ENCODE data around the gene COMT.

The COMT gene

DNA sequence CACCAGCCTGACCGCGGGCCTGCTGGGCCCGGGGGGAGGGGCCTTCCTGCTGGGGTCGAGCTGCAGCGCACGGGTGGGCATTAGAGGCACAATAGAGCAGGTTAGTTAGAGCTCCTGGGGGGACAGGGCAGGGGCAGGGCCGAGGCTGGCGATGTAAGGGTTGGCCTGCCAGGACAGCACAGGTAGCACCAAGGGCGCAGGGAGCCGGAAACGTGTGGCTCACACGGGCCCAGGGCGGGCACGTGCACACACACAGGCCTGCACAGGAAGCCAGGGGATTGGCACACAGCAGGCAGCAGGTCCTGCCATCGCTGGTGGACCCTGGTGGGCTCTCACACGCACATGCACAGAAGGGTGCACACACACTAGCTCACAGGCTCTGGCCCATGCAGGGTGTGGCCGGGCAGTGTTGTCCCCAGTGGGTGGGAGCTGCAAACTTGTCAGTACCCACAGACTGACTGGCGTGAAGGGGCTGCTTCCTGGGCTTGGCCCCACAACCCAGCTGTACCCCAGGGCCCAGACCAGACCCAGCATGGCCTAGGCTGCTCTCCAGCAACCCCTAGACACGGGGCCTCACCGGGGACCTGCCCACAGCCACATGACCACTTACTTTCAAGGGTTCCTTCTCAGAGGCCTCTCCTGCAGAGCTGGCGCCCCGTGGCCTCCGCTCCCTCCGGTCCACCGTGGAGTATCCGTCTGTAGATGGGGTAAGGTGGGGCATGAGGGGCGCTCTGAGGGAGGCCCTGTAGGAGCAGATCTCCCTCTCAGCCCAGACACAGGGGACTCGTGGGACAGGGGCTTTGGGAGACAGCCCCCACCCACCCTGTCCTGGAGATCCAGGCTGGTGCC is 29.9 kb downstream of the COMT start:
- H3K36me3 ChIP-seq (ENCODE audit: control insufficient read depth in 1 of 2, insufficient read depth in 2 of 2, low read length in 2 of 2), result peaks cover 11 to 28% of the 10 kb centered on the region in 2 donors
- H3K9me3 ChIP-seq (ENCODE audit: control insufficient read depth in 1 of 2, low read length in 2 of 2), result no peaks in the 10 kb centered on the region
- no peak overlapping the region for H3K9ac ChIP-seq (ENCODE audit: low read depth in 1 of 2, low read length in 2 of 2)
- no peak overlapping the region for H3K27ac ChIP-seq (ENCODE audit: low read depth, low read length)
- no peak overlapping the region for H3K4me3 ChIP-seq (ENCODE audit: low read depth in 1 of 2, low read length in 2 of 2)
- H3K27me3 ChIP-seq (ENCODE audit: control insufficient read depth in 1 of 2, insufficient read depth in 2 of 2, low read length in 2 of 2), result no peaks in the 10 kb centered on the region
- peaks cover 7 to 11% of the 10 kb centered on the region in 2 donors for H3K4me1 ChIP-seq (ENCODE audit: control insufficient read depth in 1 of 2, insufficient read depth in 2 of 2, low read length in 2 of 2)

GRCh38 chr22:19972251-19972650 is 30.7 kb downstream of the COMT start:
- H3K9me3 ChIP-seq (ENCODE audit: control insufficient read depth in 1 of 2, low read length in 2 of 2), result no peaks in the 10 kb centered on the region
- peaks cover 11 to 21% of the 10 kb centered on the region in 2 donors for H3K36me3 ChIP-seq (ENCODE audit: control insufficient read depth in 1 of 2, insufficient read depth in 2 of 2, low read length in 2 of 2)
- H3K4me3 ChIP-seq (ENCODE audit: low read depth in 1 of 2, low read length in 2 of 2), result no peak overlapping the region
- H3K27me3 ChIP-seq (ENCODE audit: control insufficient read depth in 1 of 2, insufficient read depth in 2 of 2, low read length in 2 of 2), result no peaks in the 10 kb centered on the region
- H3K9ac ChIP-seq (ENCODE audit: low read depth in 1 of 2, low read length in 2 of 2), result no peak overlapping the region
- peaks cover 7 to 11% of the 10 kb centered on the region in 2 donors for H3K4me1 ChIP-seq (ENCODE audit: control insufficient read depth in 1 of 2, insufficient read depth in 2 of 2, low read length in 2 of 2)
- no peak overlapping the region for H3K27ac ChIP-seq (ENCODE audit: low read depth, low read length)

- Histone ChIP-seq H3K4me3 (ENCODE audit: low read depth in 1 of 2, low read length in 2 of 2) (no peak overlapping the region), H3K27me3 (ENCODE audit: control insufficient read depth in 1 of 2, insufficient read depth in 2 of 2, low read length in 2 of 2) (no peaks in the 10 kb centered on the region), H3K9me3 (ENCODE audit: control insufficient read depth in 1 of 2, low read length in 2 of 2) (no peaks in the 10 kb centered on the region), H3K9ac (ENCODE audit: low read depth in 1 of 2, low read length in 2 of 2) (no peak overlapping the region), H3K36me3 (ENCODE audit: control insufficient read depth in 1 of 2, insufficient read depth in 2 of 2, low read length in 2 of 2) (peaks cover 6 to 16% of the 10 kb centered on the region in 2 donors), H3K4me1 (ENCODE audit: control insufficient read depth in 1 of 2, insufficient read depth in 2 of 2, low read length in 2 of 2) (peaks cover 7 to 11% of the 10 kb centered on the region in 2 donors), H3K27ac (ENCODE audit: low read depth, low read length) (no peak overlapping the region)
These were observed 31.3 kb downstream of the COMT start for GRCh38 chr22:19972652-19973550.

DNA sequence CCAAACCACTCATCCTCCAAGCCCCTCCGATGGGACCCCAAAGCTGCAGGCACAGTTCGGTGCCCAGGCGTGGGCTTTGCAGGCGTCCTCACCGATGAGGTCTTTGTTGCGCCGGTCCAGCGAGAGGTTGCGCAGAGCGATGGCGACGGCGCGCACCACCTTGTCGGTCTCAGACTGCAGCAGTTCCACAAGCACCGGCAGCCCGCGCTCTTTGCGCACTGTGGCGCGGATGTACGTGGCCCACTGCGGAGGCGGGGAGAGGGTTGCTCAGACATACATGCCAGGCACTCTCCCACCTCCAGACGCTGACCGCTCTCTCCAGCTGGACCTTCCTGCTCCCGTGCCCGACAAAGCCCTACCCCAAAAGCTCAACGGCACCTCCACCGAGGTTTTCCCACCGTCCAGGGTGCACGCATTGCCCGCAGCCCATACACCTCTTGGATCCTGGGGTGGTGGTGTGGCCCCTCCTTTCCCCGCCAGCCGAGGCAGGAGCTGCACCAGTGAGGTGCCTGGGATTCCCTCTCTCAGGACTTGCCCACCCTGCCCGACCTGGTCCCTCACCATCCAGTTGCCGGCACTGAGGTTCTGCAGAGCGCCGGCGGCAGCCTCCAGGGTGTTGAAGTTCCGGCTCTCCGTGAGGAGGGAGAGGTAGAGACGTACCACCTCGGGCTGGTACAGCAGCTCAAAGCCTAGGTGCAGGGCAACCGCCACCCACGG is 32.1 kb downstream of the COMT start:
- Histone ChIP-seq H3K4me3 (ENCODE audit: low read depth in 1 of 2, low read length in 2 of 2) (no peak overlapping the region), H3K27ac (ENCODE audit: low read depth, low read length) (no peak overlapping the region), H3K27me3 (ENCODE audit: control insufficient read depth in 1 of 2, insufficient read depth in 2 of 2, low read length in 2 of 2) (no peaks in the 10 kb centered on the region), H3K36me3 (ENCODE audit: control insufficient read depth in 1 of 2, insufficient read depth in 2 of 2, low read length in 2 of 2) (peaks cover 3 to 8% of the 10 kb centered on the region in 2 donors), H3K4me1 (ENCODE audit: control insufficient read depth in 1 of 2, insufficient read depth in 2 of 2, low read length in 2 of 2) (peaks cover 7 to 11% of the 10 kb centered on the region in 2 donors), H3K9ac (ENCODE audit: low read depth in 1 of 2, low read length in 2 of 2) (no peak overlapping the region), H3K9me3 (ENCODE audit: control insufficient read depth in 1 of 2, low read length in 2 of 2) (no peaks in the 10 kb centered on the region)

GRCh38 chr22:19974268-19974861 is 32.8 kb downstream of the COMT start:
- Histone ChIP-seq H3K9ac (ENCODE audit: low read depth in 1 of 2, low read length in 2 of 2) (no peak overlapping the region), H3K9me3 (ENCODE audit: control insufficient read depth in 1 of 2, low read length in 2 of 2) (no peaks in the 10 kb centered on the region), H3K36me3 (ENCODE audit: control insufficient read depth in 1 of 2, insufficient read depth in 2 of 2, low read length in 2 of 2) (peaks cover 0 to 6% of the 10 kb centered on the region in 2 donors), H3K27me3 (ENCODE audit: control insufficient read depth in 1 of 2, insufficient read depth in 2 of 2, low read length in 2 of 2) (no peaks in the 10 kb centered on the region), H3K4me1 (ENCODE audit: control insufficient read depth in 1 of 2, insufficient read depth in 2 of 2, low read length in 2 of 2) (peaks cover 7 to 11% of the 10 kb centered on the region in 2 donors), H3K27ac (ENCODE audit: low read depth, low read length) (no peak overlapping the region), H3K4me3 (ENCODE audit: low read depth in 1 of 2, low read length in 2 of 2) (no peak overlapping the region)

- Histone ChIP-seq H3K4me3 (ENCODE audit: low read depth in 1 of 2, low read length in 2 of 2) (no peak overlapping the region), H3K27me3 (ENCODE audit: control insufficient read depth in 1 of 2, insufficient read depth in 2 of 2, low read length in 2 of 2) (no peaks in the 10 kb centered on the region), H3K9me3 (ENCODE audit: control insufficient read depth in 1 of 2, low read length in 2 of 2) (no peaks in the 10 kb centered on the region), H3K27ac (ENCODE audit: low read depth, low read length) (no peak overlapping the region), H3K4me1 (ENCODE audit: control insufficient read depth in 1 of 2, insufficient read depth in 2 of 2, low read length in 2 of 2) (peaks cover 7 to 11% of the 10 kb centered on the region in 2 donors), H3K36me3 (ENCODE audit: control insufficient read depth in 1 of 2, insufficient read depth in 2 of 2, low read length in 2 of 2) (peaks cover 0 to 4% of the 10 kb centered on the region in 2 donors), H3K9ac (ENCODE audit: low read depth in 1 of 2, low read length in 2 of 2) (no peak overlapping the region)
These were observed 33.5 kb downstream of the COMT start for GRCh38 chr22:19974935-19975706.

DNA sequence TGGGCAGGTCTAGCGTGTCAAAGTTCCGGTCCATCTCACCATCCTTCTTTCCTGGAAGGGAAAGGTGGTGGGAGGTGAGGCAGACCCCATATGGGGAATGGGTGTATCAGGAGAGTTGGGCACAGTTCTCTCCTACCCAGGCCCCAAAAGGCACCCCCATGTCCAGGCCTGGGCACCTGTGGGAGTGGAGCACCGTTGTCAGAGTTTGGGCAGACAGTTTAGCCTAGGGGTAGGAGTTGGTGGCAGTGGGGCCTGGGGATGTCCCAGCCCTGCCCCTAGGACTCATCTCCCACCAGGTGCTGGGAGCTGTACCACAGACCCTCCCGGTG is 34.1 kb downstream of the COMT start:
- no peak overlapping the region for H3K4me3 ChIP-seq (ENCODE audit: low read depth in 1 of 2, low read length in 2 of 2)
- H3K4me1 ChIP-seq (ENCODE audit: control insufficient read depth in 1 of 2, insufficient read depth in 2 of 2, low read length in 2 of 2), result peaks cover 5 to 9% of the 10 kb centered on the region in 2 donors
- H3K27me3 ChIP-seq (ENCODE audit: control insufficient read depth in 1 of 2, insufficient read depth in 2 of 2, low read length in 2 of 2), result no peaks in the 10 kb centered on the region
- H3K27ac ChIP-seq (ENCODE audit: low read depth, low read length), result no peak overlapping the region
- H3K9ac ChIP-seq (ENCODE audit: low read depth in 1 of 2, low read length in 2 of 2), result no peak overlapping the region
- H3K9me3 ChIP-seq (ENCODE audit: control insufficient read depth in 1 of 2, low read length in 2 of 2), result no peaks in the 10 kb centered on the region
- H3K36me3 ChIP-seq (ENCODE audit: control insufficient read depth in 1 of 2, insufficient read depth in 2 of 2, low read length in 2 of 2), result peaks cover 0 to 4% of the 10 kb centered on the region in 2 donors

DNA sequence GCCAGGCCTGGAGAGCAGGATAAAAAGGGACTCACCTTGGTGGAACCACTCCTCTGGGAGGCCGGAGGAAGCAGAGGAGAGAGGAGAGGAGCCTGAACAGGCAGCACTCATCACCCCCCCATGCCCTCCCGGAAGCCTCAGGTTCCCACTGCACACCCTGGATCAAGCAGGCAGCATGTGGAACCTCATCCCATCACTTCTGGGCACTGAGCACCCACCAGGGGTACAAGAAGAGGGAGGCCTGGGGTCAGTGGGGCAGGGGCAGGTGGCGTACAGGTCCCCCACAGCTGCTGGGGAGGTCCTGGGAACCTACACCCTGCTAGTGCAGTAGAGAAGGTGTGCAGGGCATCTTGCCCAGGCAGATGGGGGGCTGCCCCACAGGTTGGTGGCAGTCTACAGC is 35.1 kb downstream of the COMT start:
- Histone ChIP-seq H3K4me3 (ENCODE audit: low read depth in 1 of 2, low read length in 2 of 2) (no peak overlapping the region), H3K9me3 (ENCODE audit: control insufficient read depth in 1 of 2, low read length in 2 of 2) (no peaks in the 10 kb centered on the region), H3K9ac (ENCODE audit: low read depth in 1 of 2, low read length in 2 of 2) (no peak overlapping the region), H3K27me3 (ENCODE audit: control insufficient read depth in 1 of 2, insufficient read depth in 2 of 2, low read length in 2 of 2) (no peaks in the 10 kb centered on the region), H3K4me1 (ENCODE audit: control insufficient read depth in 1 of 2, insufficient read depth in 2 of 2, low read length in 2 of 2) (no peaks in the 10 kb centered on the region), H3K27ac (ENCODE audit: low read depth, low read length) (no peak overlapping the region), H3K36me3 (ENCODE audit: control insufficient read depth in 1 of 2, insufficient read depth in 2 of 2, low read length in 2 of 2) (peaks cover 0 to 4% of the 10 kb centered on the region in 2 donors)
